ENCODE measurements around the gene AP4S1.

DNA sequence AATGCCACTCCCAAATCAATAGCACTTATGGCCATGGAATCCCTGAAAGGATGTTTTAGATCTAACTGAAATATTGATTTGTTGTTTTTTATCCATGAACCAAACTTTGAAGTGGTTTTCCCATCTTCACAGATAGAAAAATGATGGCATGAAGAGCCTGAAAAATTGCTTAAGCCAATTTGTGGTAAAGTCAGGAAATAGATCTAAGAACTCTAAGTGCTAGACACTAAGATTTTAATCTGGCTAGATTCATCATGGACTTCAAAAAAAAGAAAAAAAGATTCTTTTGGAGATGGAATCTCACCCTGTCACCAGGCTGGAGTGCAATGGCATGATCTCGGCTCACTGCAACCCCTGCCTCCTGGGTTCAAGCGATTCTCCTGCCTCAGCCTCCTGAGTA, 45.7 kb downstream of the AP4S1 start:
- TF ChIP-seq TAF1 (IDR thresholded peaks at IDR 0.05; ENCODE audit: low read depth, low read length) (no peak), POLR2AphosphoS5 (IDR thresholded peaks at IDR 0.05; ENCODE audit: low read depth, low read length) (no peak), POLR2A (IDR thresholded peaks at IDR 0.05; ENCODE audit: low read depth, low read length) (no peak)
